DOHH2 (cell line): ENCODE results near the gene COX11.

ENCODE experiments used
- CTCF ChIP-seq: fragments of 200-600 bp; sonication (generic); IDR thresholded peaks from one replicate; pipeline ENCODE4 v1.5.1; 2014; ENCODE audit warnings: antibody characterized with exemption, mild to moderate bottlenecking, low read depth, low read length; ENCODE audit not compliant: poor library complexity, severe bottlenecking
- EZH2phosphoT487 ChIP-seq: fragments of 200-600 bp; sonication (generic); IDR thresholded peaks from 2 replicates; pipeline ENCODE4 v1.6.1; 2017; ENCODE audit warnings: borderline replicate concordance, mild to moderate bottlenecking, antibody characterized with exemption, low read length, moderate library complexity, mixed read lengths

GRCh38 chr17:54977744-54978143 is 9.3 kb upstream of the COX11 start:
- TF ChIP-seq CTCF (no peak), EZH2phosphoT487 (no peak)
